ENCODE data around the gene DPYD.

Gene DPYD

DNA sequence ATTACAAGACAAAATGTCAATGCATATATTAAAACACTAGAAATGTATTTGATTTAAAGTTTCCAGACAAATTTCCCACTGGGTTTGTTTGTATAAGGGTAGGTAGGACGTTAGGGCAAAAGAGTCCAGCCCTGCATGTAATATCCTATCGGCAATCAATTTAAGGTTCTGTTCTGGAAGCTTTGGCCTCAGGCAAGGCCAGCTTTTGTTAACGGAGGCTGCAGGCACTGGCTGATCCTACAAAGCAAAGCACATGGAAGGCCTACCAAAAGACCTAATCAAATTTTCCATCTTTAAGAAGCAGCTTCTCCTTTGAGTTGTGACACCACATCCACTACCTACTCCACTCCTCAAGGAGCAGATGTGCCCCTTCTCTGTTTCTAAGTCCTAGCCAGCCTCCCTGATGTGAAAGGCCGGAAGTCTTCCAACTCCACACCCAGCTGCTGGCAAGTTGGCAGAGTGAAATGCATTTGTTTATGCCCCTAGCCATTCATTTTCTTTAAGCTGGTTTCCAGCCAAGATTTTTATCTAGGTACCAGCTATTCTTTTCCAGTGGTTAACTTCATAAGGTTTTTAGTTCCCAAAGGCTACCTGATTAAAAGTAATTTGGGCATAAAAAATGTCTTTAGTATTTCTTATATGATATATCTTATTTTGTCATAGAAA is 746.7 kb downstream of the DPYD start:
- TF ChIP-seq, protein P1, sequence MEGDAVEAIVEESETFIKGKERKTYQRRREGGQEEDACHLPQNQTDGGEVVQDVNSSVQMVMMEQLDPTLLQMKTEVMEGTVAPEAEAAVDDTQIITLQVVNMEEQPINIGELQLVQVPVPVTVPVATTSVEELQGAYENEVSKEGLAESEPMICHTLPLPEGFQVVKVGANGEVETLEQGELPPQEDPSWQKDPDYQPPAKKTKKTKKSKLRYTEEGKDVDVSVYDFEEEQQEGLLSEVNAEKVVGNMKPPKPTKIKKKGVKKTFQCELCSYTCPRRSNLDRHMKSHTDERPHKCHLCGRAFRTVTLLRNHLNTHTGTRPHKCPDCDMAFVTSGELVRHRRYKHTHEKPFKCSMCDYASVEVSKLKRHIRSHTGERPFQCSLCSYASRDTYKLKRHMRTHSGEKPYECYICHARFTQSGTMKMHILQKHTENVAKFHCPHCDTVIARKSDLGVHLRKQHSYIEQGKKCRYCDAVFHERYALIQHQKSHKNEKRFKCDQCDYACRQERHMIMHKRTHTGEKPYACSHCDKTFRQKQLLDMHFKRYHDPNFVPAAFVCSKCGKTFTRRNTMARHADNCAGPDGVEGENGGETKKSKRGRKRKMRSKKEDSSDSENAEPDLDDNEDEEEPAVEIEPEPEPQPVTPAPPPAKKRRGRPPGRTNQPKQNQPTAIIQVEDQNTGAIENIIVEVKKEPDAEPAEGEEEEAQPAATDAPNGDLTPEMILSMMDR (IDR thresholded peaks at IDR 0.05; ENCODE audit: extremely low read depth, insufficient read depth, missing control alignments) = no peak
- no peak for DNase-seq (ENCODE audit: low spot score)
- in situ Hi-C loops (cut with MboI; ENCODE audit: low pct_unique_long_range_greater_than_20kb, low sequenced_read_pairs, unreplicated experiment) = no loop called here

DNA sequence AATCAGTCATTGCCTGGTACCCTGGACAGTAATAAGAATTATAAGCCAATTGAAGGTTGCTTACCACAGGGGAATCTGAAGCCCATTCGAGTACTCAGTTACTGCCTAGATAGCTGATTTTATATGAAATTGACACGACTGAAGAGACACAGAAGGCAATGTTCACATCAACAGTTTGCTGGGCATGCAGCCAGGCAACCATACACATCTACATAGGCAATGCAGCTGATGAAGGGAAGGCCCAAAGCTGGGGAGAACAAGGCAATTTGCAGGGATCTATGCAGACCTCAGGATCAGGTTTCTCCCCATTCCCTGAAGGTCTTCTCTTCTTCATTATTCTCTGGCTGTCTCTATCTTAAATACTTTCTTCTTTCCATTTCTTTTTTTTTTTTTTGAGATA is 750.5 kb downstream of the DPYD start:
- in situ Hi-C loops (cut with MboI; ENCODE audit: low pct_unique_long_range_greater_than_20kb, low sequenced_read_pairs, unreplicated experiment) = no loop called here
- TF ChIP-seq, protein P1 (IDR thresholded peaks at IDR 0.05; ENCODE audit: extremely low read depth, insufficient read depth, missing control alignments) = no peak
- DNase-seq (ENCODE audit: low spot score) = no peak

DNA sequence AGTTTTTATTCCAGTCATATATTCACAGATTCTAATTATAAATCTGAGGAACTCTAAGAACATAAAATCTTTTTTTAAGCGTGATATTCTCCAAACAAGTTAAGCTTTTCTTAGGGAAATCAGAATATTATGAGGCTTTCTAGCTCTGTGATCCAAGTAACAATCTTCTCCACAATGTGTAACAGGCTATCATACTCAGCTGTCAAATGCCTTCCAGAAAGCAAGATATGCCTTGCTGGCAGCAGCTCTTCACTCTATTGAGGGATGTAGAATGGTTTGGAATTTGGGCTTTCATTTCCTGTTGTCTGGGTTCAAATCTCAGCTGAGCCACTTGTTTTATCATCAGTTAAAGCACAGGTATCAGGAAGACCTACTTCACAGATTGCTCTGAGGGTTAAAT is 752.8 kb downstream of the DPYD start:
- no peak for DNase-seq (ENCODE audit: low spot score)
- in situ Hi-C loops (cut with MboI; ENCODE audit: low pct_unique_long_range_greater_than_20kb, low sequenced_read_pairs, unreplicated experiment) = no loop called here
- TF ChIP-seq, protein P1 (IDR thresholded peaks at IDR 0.05; ENCODE audit: extremely low read depth, insufficient read depth, missing control alignments) = no peak

DNA sequence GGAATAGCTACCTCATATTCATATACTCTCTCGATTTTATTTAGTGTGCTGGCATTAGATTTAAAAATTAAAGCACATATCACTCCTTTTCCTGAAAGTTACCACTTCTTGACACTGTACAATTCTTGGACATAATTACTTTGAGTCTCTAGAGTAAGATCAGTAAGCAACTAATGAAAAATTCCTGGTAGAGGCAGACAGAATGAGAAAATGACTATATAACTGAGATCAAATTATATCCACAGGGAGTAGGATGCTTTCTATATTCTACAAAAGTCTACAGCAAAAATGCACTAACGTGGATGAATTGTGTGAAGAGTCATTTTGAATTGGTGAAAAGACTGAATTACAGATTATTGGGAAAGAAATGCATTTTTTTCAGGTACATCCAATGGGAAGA is 753.6 kb downstream of the DPYD start:
- TF ChIP-seq, protein P1 (IDR thresholded peaks at IDR 0.05; ENCODE audit: extremely low read depth, insufficient read depth, missing control alignments) = no peak
- no peak for DNase-seq (ENCODE audit: low spot score)
- in situ Hi-C loops (cut with MboI; ENCODE audit: low pct_unique_long_range_greater_than_20kb, low sequenced_read_pairs, unreplicated experiment) = no loop called here

DNA sequence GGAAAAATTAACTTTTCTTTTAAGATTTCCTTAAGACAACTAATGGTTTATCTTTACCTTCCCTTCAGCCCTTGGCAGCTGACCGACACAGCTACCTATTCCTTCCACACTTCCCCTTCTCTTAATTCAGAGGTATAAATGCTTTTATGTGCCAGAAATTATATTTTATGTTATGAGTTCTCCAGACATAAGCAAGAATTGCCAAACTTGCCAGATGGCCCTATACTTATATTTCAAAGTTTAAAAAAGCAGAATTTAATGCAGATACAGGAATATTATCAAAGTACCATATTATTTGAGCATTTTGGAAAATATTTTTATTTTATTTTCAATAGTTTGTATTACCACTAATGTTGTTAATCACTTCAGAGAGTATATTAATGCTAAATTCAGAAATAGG is 754.2 kb downstream of the DPYD start:
- in situ Hi-C loops (cut with MboI; ENCODE audit: low pct_unique_long_range_greater_than_20kb, low sequenced_read_pairs, unreplicated experiment) = no loop called here
- DNase-seq (ENCODE audit: low spot score) = no peak

DNA sequence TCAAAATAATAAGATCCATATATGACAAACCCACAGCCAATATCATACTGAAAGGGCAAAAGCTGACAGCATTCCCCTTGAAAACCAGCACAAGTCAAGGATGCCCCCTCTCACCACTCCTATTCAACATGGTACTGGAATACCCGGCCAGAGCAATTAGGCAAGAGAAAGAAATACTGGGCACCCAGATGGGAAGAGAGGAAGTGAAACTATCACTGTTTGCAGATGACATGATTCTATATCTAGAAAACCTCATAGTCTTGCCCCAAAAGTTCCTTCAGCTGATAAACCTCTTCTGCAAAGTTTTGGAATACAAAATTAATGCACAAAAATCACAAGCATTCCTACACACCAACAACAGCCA is 756.6 kb downstream of the DPYD start:
- DNase-seq (ENCODE audit: low spot score) = no peak
- in situ Hi-C loops (cut with MboI; ENCODE audit: low pct_unique_long_range_greater_than_20kb, low sequenced_read_pairs, unreplicated experiment) = no loop called here
- TF ChIP-seq, protein P1 (IDR thresholded peaks at IDR 0.05; ENCODE audit: extremely low read depth, insufficient read depth, missing control alignments) = no peak

More for the DNA sequence above, 754.2 kb downstream of the DPYD start:
- TF ChIP-seq, protein P1 (IDR thresholded peaks at IDR 0.05; ENCODE audit: extremely low read depth, insufficient read depth, missing control alignments) = no peak

Data from GM13977 (cell line).